H1 (cell line): ENCODE data around the gene TRIM45. TPM values are rescaled to one million over a fixed set of nuclear protein-coding genes. Genes with fewer than 3 reads are reported as not detected.
"Not testable (repeated sequence)": the region's sequence is repeated elsewhere in the genome, so short reads cannot be mapped to it uniquely, and the experiment has no call there.

Source experiments
- CTCF ChIA-PET: fragments of 300-600 bp; sonication (Branson Sonifier 250); formaldehyde crosslinking; loops from one replicate; lab custom pipeline; 2021; ENCODE audit not compliant: partially characterized antibody; lab: Charles Lee
- POLR2A ChIA-PET: fragments of 300-600 bp; sonication (Branson Sonifier 250); formaldehyde crosslinking; loops from one replicate; lab custom pipeline; 2021; ENCODE audit warnings: inconsistent platforms; ENCODE audit not compliant: partially characterized antibody; lab: Charles Lee
- DNase-seq, 2 experiments: peaks; one replicate each; pipeline versions ENCODE4 v3.0.0 to v3.0.0-alpha.2; 2010 to 2022; ENCODE audit warnings: low spot score in 2 of 2, low read depth in 1 of 2, mixed read lengths in 1 of 2
- FAIRE-seq: peaks from 2 replicates; lab custom pipeline; 2011; peaks lifted over from hg19 to GRCh38; lab: Jason Lieb, UNC
- H2AFZ ChIP-seq: 2 replicates; pipeline ENCODE4 v1.8.1; 2012; ENCODE audit warnings: low read length, inconsistent platforms
- H2AK5ac ChIP-seq: 2 replicates; pipeline ENCODE4 v1.6.1; 2013; ENCODE audit warnings: low read depth, low read length
- H2BK120ac ChIP-seq: replicated peaks from 2 replicates; pipeline ENCODE3; 2013; ENCODE audit warnings: low read depth, low read length, inconsistent platforms
- H2BK12ac ChIP-seq: 2 replicates; pipeline ENCODE4 v1.6.1; 2013; ENCODE audit warnings: low read depth, low read length
- H2BK15ac ChIP-seq: 2 replicates; pipeline ENCODE4 v1.6.1; 2013; ENCODE audit warnings: low read length
- H2BK20ac ChIP-seq: 2 replicates; pipeline ENCODE4 v1.6.1; 2013; ENCODE audit warnings: low read length
- H2BK5ac ChIP-seq: 2 replicates; pipeline ENCODE4 v1.6.1; 2013; ENCODE audit warnings: low read depth, low read length
- H3K14ac ChIP-seq: 2 replicates; pipeline ENCODE4 v1.6.1; 2013; ENCODE audit warnings: inconsistent platforms; ENCODE audit not compliant: insufficient read length
- H3K18ac ChIP-seq: 2 replicates; pipeline ENCODE4 v1.6.1; 2013; ENCODE audit warnings: low read length; ENCODE audit errors: extremely low read depth
- H3K23ac ChIP-seq: 2 replicates; pipeline ENCODE4 v1.6.1; 2013; ENCODE audit warnings: inconsistent platforms; ENCODE audit not compliant: insufficient read length
- H3K23me2 ChIP-seq: 2 replicates; pipeline ENCODE4 v1.6.1; 2013; ENCODE audit warnings: low read depth, low read length
- H3K27ac ChIP-seq: 2 replicates; pipeline ENCODE4 v1.6.1; 2011; ENCODE audit warnings: low read depth, low read length, inconsistent platforms
- H3K27me3 ChIP-seq, 4 experiments: replicated peaks in 1 of 4; 1 replicate in 1 of 4; 2 replicates in 3 of 4; pipeline versions ENCODE4 v1.6.1 to v1.8.1; 2011 to 2013; ENCODE audit warnings: low read length in 3 of 4, mild to moderate bottlenecking in 3 of 4, inconsistent platforms in 2 of 4, mixed read lengths in 2 of 4, moderate library complexity in 1 of 4; ENCODE audit not compliant: control insufficient read depth in 3 of 4, insufficient read depth in 3 of 4; ENCODE audit errors: extremely low read depth in 1 of 4
- H3K36me3 ChIP-seq, 4 experiments: 2 replicates each; pipeline versions ENCODE4 v1.6.1 to v1.8.1; 2011 to 2013; ENCODE audit warnings: mild to moderate bottlenecking in 4 of 4, low read length in 3 of 4, moderate library complexity in 2 of 4, control low read depth in 1 of 4, inconsistent platforms in 1 of 4; ENCODE audit not compliant: insufficient read depth in 4 of 4, control insufficient read depth in 2 of 4
- H3K4ac ChIP-seq: replicated peaks from 2 replicates; pipeline ENCODE3; 2013; ENCODE audit warnings: low read length, low read depth, mixed read lengths, inconsistent platforms; ENCODE audit not compliant: insufficient read length
- H3K4me1 ChIP-seq, 4 experiments: replicated peaks in 1 of 4; 1 replicate in 1 of 4; 2 replicates in 3 of 4; pipeline versions ENCODE4 v1.6.1 to v1.8.1; 2011 to 2013; ENCODE audit warnings: low read length in 3 of 4, inconsistent platforms in 2 of 4, mixed read lengths in 1 of 4; ENCODE audit not compliant: insufficient read depth in 4 of 4, control insufficient read depth in 3 of 4
- H3K4me2 ChIP-seq, 2 experiments: 2 replicates each; pipeline versions ENCODE4 v1.6.1 to v1.8.1; 2011 to 2013; ENCODE audit warnings: low read depth in 2 of 2, low read length in 2 of 2, control low read depth in 1 of 2, inconsistent platforms in 1 of 2, mild to moderate bottlenecking in 1 of 2; ENCODE audit not compliant: insufficient read depth in 1 of 2
- H3K4me3 ChIP-seq, 4 experiments: fragments of 200-600, 300-600 bp in 1 of 4; sonication (generic), shearing (Covaris generic), sonication (Bioruptor Twin) in 1 of 4; 2 replicates each; pipeline versions ENCODE4 v1.5.1 to v1.8.1; 2011 to 2016; ENCODE audit warnings: low read length in 4 of 4, low read depth in 3 of 4, control low read depth in 2 of 4, inconsistent platforms in 2 of 4, mild to moderate bottlenecking in 2 of 4, mixed read lengths in 1 of 4, moderate library complexity in 1 of 4; ENCODE audit not compliant: insufficient read depth in 2 of 4; ENCODE audit errors: extremely low read depth in 1 of 4
- H3K56ac ChIP-seq: replicated peaks from 2 replicates; pipeline ENCODE3; 2013; ENCODE audit warnings: low read depth, mild to moderate bottlenecking, mixed read lengths, low read length, inconsistent platforms; ENCODE audit not compliant: insufficient read length
- H3K79me1 ChIP-seq: 2 replicates; pipeline ENCODE4 v1.6.1; 2013; ENCODE audit warnings: low read depth, low read length, control low read depth
- H3K79me2 ChIP-seq, 2 experiments: 2 replicates each; pipeline versions ENCODE4 v1.6.1 to v1.8.1; 2012 to 2013; ENCODE audit warnings: low read length in 2 of 2, mild to moderate bottlenecking in 2 of 2, inconsistent platforms in 1 of 2; ENCODE audit not compliant: insufficient read depth in 2 of 2, control insufficient read depth in 1 of 2
- H3K9ac ChIP-seq, 4 experiments: replicated peaks in 1 of 4; 1 replicate in 1 of 4; 2 replicates in 3 of 4; pipeline versions ENCODE4 v1.6.1 to v1.8.1; 2011 to 2013; ENCODE audit warnings: low read depth in 3 of 4, low read length in 3 of 4, control low read depth in 2 of 4, mild to moderate bottlenecking in 2 of 4, moderate library complexity in 2 of 4, inconsistent platforms in 1 of 4; ENCODE audit errors: extremely low read depth in 1 of 4
- H3K9me3 ChIP-seq, 2 experiments: 2 replicates each; pipeline versions ENCODE4 v1.6.1 to v1.8.1; 2012 to 2013; ENCODE audit warnings: mild to moderate bottlenecking in 2 of 2, moderate library complexity in 2 of 2, control low read depth in 1 of 2, inconsistent platforms in 1 of 2, low read depth in 1 of 2, low read length in 1 of 2, mixed read lengths in 1 of 2; ENCODE audit not compliant: insufficient read depth in 2 of 2
- H4K20me1 ChIP-seq, 2 experiments: replicated peaks in 1 of 2; 2 replicates each; pipeline versions ENCODE3 to v1.8.1; 2011 to 2013; ENCODE audit warnings: inconsistent platforms in 2 of 2, low read length in 2 of 2, mild to moderate bottlenecking in 1 of 2; ENCODE audit not compliant: insufficient read depth in 2 of 2, control insufficient read depth in 1 of 2
- H4K5ac ChIP-seq: 2 replicates; pipeline ENCODE4 v1.6.1; 2013; ENCODE audit warnings: low read length, low read depth, mixed read lengths, inconsistent platforms; ENCODE audit not compliant: insufficient read length
- H4K8ac ChIP-seq: 2 replicates; pipeline ENCODE4 v1.8.0; 2013; ENCODE audit warnings: mild to moderate bottlenecking, moderate library complexity, low read length, inconsistent platforms; ENCODE audit not compliant: insufficient read depth; ENCODE audit errors: extremely low read depth
- H4K91ac ChIP-seq: replicated peaks from 2 replicates; pipeline ENCODE3; 2013; ENCODE audit warnings: low read length, mixed read lengths, inconsistent platforms; ENCODE audit not compliant: insufficient read length
- WGBS, 2 experiments: shearing (Covaris generic) in 1 of 2; methylation state at CpG; one replicate each; pipeline versions ENCODE4 v1.1.6 to v1.1.7; 2013 to 2015; ENCODE audit warnings: low lambda C conversion rate in 2 of 2, mixed read lengths in 2 of 2, inconsistent platforms in 1 of 2, low coverage in 1 of 2, missing lambda C conversion rate in 1 of 2; ENCODE audit not compliant: insufficient replicate concordance in 2 of 2, insufficient coverage in 1 of 2, insufficient read length in 1 of 2; ENCODE audit errors: extremely low coverage in 1 of 2, missing lambda C conversion rate in 1 of 2; 5-methylcytosine and 5-hydroxymethylcytosine counted together
- polyA plus RNA-seq, 7 experiments: library from polyadenylated mRNA; depleted of rRNA in 3 of 7; stranded (reverse) in 5 of 7; unstranded in 2 of 7; fragments of >200 nt in 5 of 7; fragments of 200-250 nt in 2 of 7; gene quantifications; 1 replicate in 5 of 7; 2 replicates in 1 of 7; 4 replicates in 1 of 7; pipeline versions ENCODE4 v1.2.1 to v1.2.3, GENCODE V29; 2011 to 2013; ENCODE audit warnings: missing spikeins in 2 of 7, mixed read lengths in 2 of 7
- total RNA-seq: library from RNA; stranded (reverse); fragmentation: NEBNext Ultra II Directional; extraction: Animal tissue kit (Norgen Biotek cat#: 25700); gene quantifications from 2 replicates; pipeline ENCODE4 v1.2.1, GENCODE V29; 2021

The TRIM45 gene
- total and polyA plus RNA-seq, 2 of the 8 experiments (the other 6 are each of a cell fraction or from before 2014, with no cell fraction given): 13.7 to 16.7 TPM

GRCh38 chr1:117151305-117151704 is 29.8 kb upstream of the TRIM45 start:
- H3K18ac ChIP-seq, H3K4me1 ChIP-seq, H3K79me1 ChIP-seq, H4K91ac ChIP-seq, H2AK5ac ChIP-seq, H3K27ac ChIP-seq, H3K79me2 ChIP-seq, H2BK5ac ChIP-seq, H3K9me3 ChIP-seq, H3K27me3 ChIP-seq, H3K9ac ChIP-seq, H4K8ac ChIP-seq, FAIRE-seq, H3K14ac ChIP-seq, POLR2A ChIA-PET, H2BK15ac ChIP-seq, H2BK20ac ChIP-seq, H3K23ac ChIP-seq, H3K4me3 ChIP-seq, H2BK12ac ChIP-seq, H2AFZ ChIP-seq, H3K56ac ChIP-seq, H2BK120ac ChIP-seq, DNase-seq, H3K23me2 ChIP-seq, H3K36me3 ChIP-seq, H3K4ac ChIP-seq, H4K20me1 ChIP-seq, H3K4me2 ChIP-seq, H4K5ac ChIP-seq: not testable (repeated sequence)
- CTCF ChIA-PET: interaction anchor here (0.7 to 2.5 kb wide), 3 partner anchors 10 to 1460 kb away, joined by 3 to 8 read pairs (median 3); no protein-coding TSS in a partner anchor
- WGBS, 2 experiments: 87% methylated on average over 5 of the region's 5 CpGs; no CpG with 5 or more reads in 1 of the 2 experiments
